Frontal cortex (tissue), 4 donors: Measurements from ENCODE around the gene KLF2. TPM values are rescaled to one million over a fixed set of nuclear protein-coding genes. Genes with fewer than 3 reads are reported as not detected.
A peak's percentile ranks its signal among the peaks of the same experiment; 100 is the strongest.
"Not testable (repeated sequence)": the region's sequence is repeated elsewhere in the genome, so short reads cannot be mapped to it uniquely, and the experiment has no call there.

Experiments
- DNase-seq, 2 donors: peaks; one replicate each; pipeline ENCODE4 v3.0.0; 2012; ENCODE audit warnings: low spot score in 2 of 2
- FAIRE-seq: peaks from 2 replicates; lab custom pipeline; 2012; peaks lifted over from hg19 to GRCh38; lab: Jason Lieb, UNC
- total RNA-seq: library from RNA; depleted of rRNA; stranded (reverse); fragments of >200 nt; gene quantifications from one replicate; pipeline ENCODE4 v1.2.3, GENCODE V29; 2014
- donor health status: control.
- donor health status: control.
- donor health status: control.

KLF2 gene
- total RNA-seq, 1 donor from 2014 or later, result 2.4 TPM

DNA sequence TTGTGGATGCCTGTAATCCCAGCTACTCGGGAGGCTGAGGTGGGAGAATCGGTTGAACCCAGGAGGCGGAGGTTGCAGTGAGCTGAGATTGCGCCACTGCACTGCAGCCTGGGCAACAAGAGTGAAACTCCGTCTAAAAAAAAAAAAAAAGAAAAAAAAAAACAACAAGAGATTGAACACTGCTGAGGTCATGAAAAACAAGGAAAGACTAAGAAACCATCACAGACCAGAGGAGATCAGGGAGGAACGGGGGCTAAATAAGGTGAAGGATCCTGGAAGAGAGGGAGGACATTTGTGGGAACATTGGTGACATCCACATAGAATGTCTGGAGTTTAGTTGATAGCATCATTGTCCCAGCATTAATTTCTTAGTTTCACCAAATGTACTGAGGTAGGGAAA lies 19.6 kb upstream of the KLF2 start:
- FAIRE-seq, DNase-seq: not testable (repeated sequence)

GRCh38 chr19:16306728-16307402 lies 17.8 kb upstream of the KLF2 start:
- no peak for FAIRE-seq
- no peak for DNase-seq

- no peak for FAIRE-seq
- DNase-seq, result no peak
Measured at GRCh38 chr19:16308081-16308480, 16.5 kb upstream of the KLF2 start.

- FAIRE-seq (no peak), DNase-seq (no peak)
Measured at GRCh38 chr19:16309643-16310042, 15.0 kb upstream of the KLF2 start.

GRCh38 chr19:16315825-16316505 lies 8.7 kb upstream of the KLF2 start:
- FAIRE-seq (no peak), DNase-seq (no peak)

- DNase-seq (no peak), FAIRE-seq (no peak)
Measured at GRCh38 chr19:16316506-16316882, 8.1 kb upstream of the KLF2 start.

GRCh38 chr19:16319481-16319880 lies 5.1 kb upstream of the KLF2 start:
- DNase-seq, result no peak
- no peak for FAIRE-seq

- FAIRE-seq, result no peak
Measured at GRCh38 chr19:16320987-16321386, 3.6 kb upstream of the KLF2 start.

GRCh38 chr19:16325161-16325527 lies 518 bp downstream of the KLF2 start:
- FAIRE-seq, result no peak
- DNase-seq, result no peak

More at GRCh38 chr19:16320987-16321386, 3.6 kb upstream of the KLF2 start:
- DNase-seq, result no peak

- FAIRE-seq, result no peak
- DNase-seq, result peak in 1 of 2 donors; percentile 41
Measured at GRCh38 chr19:16325641-16326400, 1.2 kb downstream of the KLF2 start.

GRCh38 chr19:16326401-16327168 lies 2.0 kb downstream of the KLF2 start:
- peak in 1 of 2 donors; percentile 31 for DNase-seq
- no peak for FAIRE-seq

- no peak for FAIRE-seq
Measured at GRCh38 chr19:16327169-16327475, 2.5 kb downstream of the KLF2 start.

GRCh38 chr19:16327501-16327900 lies 2.9 kb downstream of the KLF2 start:
- DNase-seq (no peak), FAIRE-seq (no peak)

More at GRCh38 chr19:16327169-16327475, 2.5 kb downstream of the KLF2 start:
- no peak for DNase-seq

DNA sequence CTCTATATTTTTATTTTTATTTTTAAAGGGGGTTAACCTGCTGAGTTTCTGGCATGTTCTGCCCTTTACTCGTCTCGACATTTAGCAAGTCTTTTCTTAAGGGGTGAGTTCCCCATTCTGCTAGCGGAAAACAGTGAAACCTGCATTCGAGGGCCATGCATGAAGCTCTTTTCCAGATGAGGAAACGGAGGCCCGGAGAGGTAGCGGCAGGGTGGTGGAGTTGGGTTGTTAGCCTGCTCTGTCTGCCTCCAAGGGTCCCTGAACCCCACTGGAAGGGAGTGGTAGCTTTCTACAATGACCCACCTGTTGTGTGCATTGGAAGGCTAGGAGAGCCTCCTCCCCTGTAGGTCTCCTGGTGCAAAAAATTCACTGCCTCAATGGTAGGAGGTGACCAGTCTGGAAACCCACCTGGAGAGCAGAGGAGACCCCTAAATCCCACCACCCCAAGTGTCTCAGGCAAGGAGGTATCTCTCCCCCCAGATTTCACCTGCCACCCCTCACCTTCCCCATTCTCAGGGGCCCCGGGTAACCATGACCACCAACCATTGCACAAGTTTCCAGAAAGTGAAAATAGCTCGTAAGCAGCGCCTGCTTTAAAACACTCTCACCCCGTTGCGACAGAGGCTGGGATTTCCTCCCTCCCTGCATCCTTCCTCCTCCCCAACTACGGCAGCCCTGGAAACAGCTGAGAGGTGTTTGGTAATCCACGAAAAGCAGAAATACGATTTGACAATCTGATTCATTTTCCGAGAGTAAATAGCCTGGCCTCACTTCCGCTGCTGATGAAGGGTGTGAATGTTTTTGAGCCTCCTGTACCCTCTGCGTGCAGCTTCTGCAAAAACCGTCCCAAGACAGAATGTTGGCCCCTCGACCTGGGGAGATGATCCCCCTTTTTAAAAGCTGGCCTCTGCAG lies 3.5 kb downstream of the KLF2 start:
- FAIRE-seq (no peak), DNase-seq (no peak)

- FAIRE-seq (no peak), DNase-seq (peak in 1 of 2 donors; percentile 14)
Measured at GRCh38 chr19:16328824-16329482, 4.3 kb downstream of the KLF2 start.

DNA sequence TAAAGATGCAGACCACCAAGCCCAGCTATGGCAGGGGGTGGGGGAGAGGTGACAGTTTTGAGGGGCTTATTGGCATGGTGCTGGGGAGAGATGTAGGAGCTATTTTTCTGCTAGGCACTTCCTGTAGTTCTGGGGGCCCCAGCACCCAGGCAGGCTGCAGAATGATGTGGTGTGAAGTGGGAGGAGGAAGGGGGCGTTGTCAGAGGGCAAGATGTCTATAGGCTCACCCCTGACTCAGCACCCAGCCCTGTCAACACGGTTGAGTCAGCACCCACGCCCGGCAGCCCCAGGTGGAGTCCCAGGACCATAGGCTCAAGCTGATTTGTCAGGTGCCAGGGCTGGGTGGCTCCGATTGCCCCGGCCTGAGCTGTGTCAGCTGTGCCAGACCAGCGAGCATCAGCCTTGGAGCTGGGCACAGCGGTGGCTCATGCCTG lies 5.8 kb downstream of the KLF2 start:
- no peak for FAIRE-seq

DNA sequence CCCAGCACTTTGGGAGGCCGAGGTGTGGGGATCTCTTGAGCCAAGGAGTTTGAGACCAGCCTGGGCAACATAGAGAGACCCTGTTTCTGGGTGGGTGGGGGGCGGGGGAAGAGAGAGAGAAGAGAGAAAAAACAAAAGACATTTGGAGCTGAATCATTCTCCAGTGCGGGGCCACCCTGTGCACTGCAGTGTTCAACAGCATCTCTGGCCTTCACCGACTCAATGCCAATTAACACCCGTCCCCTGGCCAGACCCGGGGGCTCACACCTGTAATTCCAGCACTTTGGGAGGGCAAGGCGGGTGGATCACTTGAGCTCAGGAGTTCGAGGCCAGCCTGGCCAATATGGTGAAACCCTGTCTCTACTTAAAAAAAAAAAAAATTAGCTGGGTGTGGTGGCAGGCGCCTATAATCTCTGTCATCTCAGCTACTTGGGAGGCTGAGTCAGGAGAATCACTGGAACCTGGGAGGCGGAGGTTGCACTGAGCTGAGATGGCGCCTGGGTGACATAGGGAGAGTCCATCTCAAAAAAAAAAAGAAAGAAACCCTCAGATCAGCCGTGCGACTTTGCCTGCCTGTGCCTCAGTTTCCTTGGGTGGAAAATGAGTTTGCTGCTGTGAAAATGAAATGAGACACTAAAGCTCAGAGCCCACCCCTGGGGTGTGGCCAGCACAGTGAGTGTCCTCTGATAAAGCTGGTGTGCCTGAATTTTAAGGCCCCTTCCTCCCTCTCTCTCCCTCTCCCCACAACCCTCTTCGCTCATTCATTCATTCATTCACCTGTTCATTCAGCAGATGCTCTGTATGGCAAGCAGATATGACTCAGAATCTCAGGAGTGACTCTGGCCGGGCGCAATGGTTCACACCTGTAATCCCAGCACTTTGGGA lies 6.4 kb downstream of the KLF2 start:
- no peak for DNase-seq
- FAIRE-seq, result no peak

More for the DNA sequence above, 5.8 kb downstream of the KLF2 start:
- DNase-seq, result no peak
